Mesenchymal stem cell (in vitro differentiated cells and primary cell): ENCODE measurements around the gene TTLL1.
A peak's percentile ranks its signal among the peaks of the same experiment; 100 is the strongest.

Experiments
- DNase-seq: peaks from one replicate; pipeline ENCODE4 v3.0.0-alpha.2; 2013
- H2AFZ ChIP-seq: one replicate; pipeline ENCODE4 v1.6.1; 2013; ENCODE audit warnings: low read depth, mild to moderate bottlenecking, control low read depth, inconsistent platforms, low read length, moderate library complexity
- H2AK5ac ChIP-seq: 2 replicates; pipeline ENCODE4 v1.6.1; 2013; ENCODE audit warnings: low read length, moderate library complexity, mild to moderate bottlenecking, inconsistent platforms; ENCODE audit not compliant: severe bottlenecking
- H2BK120ac ChIP-seq: one replicate; pipeline ENCODE4 v1.6.1; 2013; ENCODE audit warnings: low read depth, mild to moderate bottlenecking, inconsistent platforms, low read length, moderate library complexity
- H2BK12ac ChIP-seq, 2 experiments: one replicate each; pipeline ENCODE4 v1.6.1; 2013; ENCODE audit warnings: inconsistent platforms in 2 of 2, low read length in 2 of 2, mild to moderate bottlenecking in 2 of 2, moderate library complexity in 2 of 2, control low read depth in 1 of 2
- H2BK15ac ChIP-seq: one replicate; pipeline ENCODE4 v1.6.1; 2013; ENCODE audit warnings: mild to moderate bottlenecking, low read depth, inconsistent platforms; ENCODE audit not compliant: poor library complexity, severe bottlenecking
- H2BK5ac ChIP-seq: 2 replicates; pipeline ENCODE4 v1.6.1; 2013; ENCODE audit warnings: low read depth, mild to moderate bottlenecking, low read length, control low read depth, inconsistent platforms; ENCODE audit not compliant: poor library complexity, severe bottlenecking
- H3K14ac ChIP-seq, 2 experiments: one replicate each; pipeline ENCODE4 v1.6.1; 2013; ENCODE audit warnings: inconsistent platforms in 2 of 2, low read length in 2 of 2, control low read depth in 1 of 2, mild to moderate bottlenecking in 1 of 2, moderate library complexity in 1 of 2
- H3K18ac ChIP-seq, 2 experiments: one replicate each; pipeline ENCODE4 v1.6.1; 2013; ENCODE audit warnings: inconsistent platforms in 2 of 2, low read length in 2 of 2, control low read depth in 1 of 2, low read depth in 1 of 2, mild to moderate bottlenecking in 1 of 2
- H3K23ac ChIP-seq, 2 experiments: one replicate each; pipeline ENCODE4 v1.6.1; 2013; ENCODE audit warnings: inconsistent platforms in 2 of 2, low read length in 2 of 2, mild to moderate bottlenecking in 2 of 2, moderate library complexity in 2 of 2, control low read depth in 1 of 2
- H3K27ac ChIP-seq: 2 replicates; pipeline ENCODE4 v1.5.1; 2013; ENCODE audit warnings: mild to moderate bottlenecking, moderate library complexity, low read length, control low read depth, inconsistent platforms; ENCODE audit not compliant: poor library complexity, severe bottlenecking
- H3K27me3 ChIP-seq, 2 experiments: 2 replicates each; pipeline versions ENCODE4 v1.6.1 to v1.7.0; 2013; ENCODE audit warnings: low read length in 2 of 2, mild to moderate bottlenecking in 2 of 2, moderate library complexity in 2 of 2, control low read depth in 1 of 2, inconsistent platforms in 1 of 2; ENCODE audit not compliant: control insufficient read depth in 1 of 2, insufficient read depth in 1 of 2
- H3K36me3 ChIP-seq, 2 experiments: 2 replicates each; pipeline versions ENCODE4 v1.6.1 to v1.7.0; 2013; ENCODE audit warnings: low read length in 2 of 2, control low read depth in 1 of 2, inconsistent platforms in 1 of 2, low read depth in 1 of 2, mild to moderate bottlenecking in 1 of 2; ENCODE audit not compliant: insufficient read depth in 2 of 2, control insufficient read depth in 1 of 2
- H3K4ac ChIP-seq, 2 experiments: one replicate each; pipeline ENCODE4 v1.6.1; 2013; ENCODE audit warnings: inconsistent platforms in 2 of 2, low read length in 2 of 2, mild to moderate bottlenecking in 2 of 2, moderate library complexity in 2 of 2, control low read depth in 1 of 2, low read depth in 1 of 2
- H3K4me1 ChIP-seq: 2 replicates; pipeline ENCODE4 v1.6.1; 2013; ENCODE audit warnings: low read depth, low read length, control low read depth; ENCODE audit not compliant: control insufficient read depth, insufficient read depth
- H3K4me2 ChIP-seq: 2 replicates; pipeline ENCODE4 v1.6.1; 2013; ENCODE audit warnings: low read length, mild to moderate bottlenecking, inconsistent platforms; ENCODE audit not compliant: poor library complexity, severe bottlenecking
- H3K4me3 ChIP-seq, 2 experiments: 2 replicates each; pipeline versions ENCODE4 v1.5.1 to v1.7.0; 2013; ENCODE audit warnings: low read length in 2 of 2, mild to moderate bottlenecking in 2 of 2, control low read depth in 1 of 2, low read depth in 1 of 2; ENCODE audit not compliant: insufficient read depth in 1 of 2
- H3K79me1 ChIP-seq: replicated peaks from 2 replicates; pipeline ENCODE4 v1.6.1; 2013; ENCODE audit warnings: mild to moderate bottlenecking, control low read depth, low read length, inconsistent platforms; ENCODE audit not compliant: poor library complexity, severe bottlenecking
- H3K9ac ChIP-seq: 2 replicates; pipeline ENCODE4 v1.7.0; 2013; ENCODE audit warnings: mild to moderate bottlenecking, low read length, moderate library complexity
- H3K9me3 ChIP-seq: 2 replicates; pipeline ENCODE4 v1.7.0; 2013; ENCODE audit warnings: mild to moderate bottlenecking, low read length; ENCODE audit not compliant: control insufficient read depth
- H4K8ac ChIP-seq: one replicate; pipeline ENCODE4 v1.6.1; 2013; ENCODE audit warnings: inconsistent platforms, mild to moderate bottlenecking, low read length, moderate library complexity
- H4K91ac ChIP-seq: one replicate; pipeline ENCODE4 v1.6.1; 2013; ENCODE audit warnings: mild to moderate bottlenecking, low read length, inconsistent platforms
- WGBS: methylation state at CpG from one replicate; pipeline ENCODE4 v1.1.7; 2013; ENCODE audit warnings: mixed read lengths; 5-methylcytosine and 5-hydroxymethylcytosine counted together

Gene TTLL1

GRCh38 chr22:42993651-42994275 lies 95.4 kb downstream of the TTLL1 start:
- peak overlapping the region in 1 of 2 experiments; percentile 23 for H3K23ac ChIP-seq
- peak overlapping the region; percentile 52 to 54 for H3K4ac ChIP-seq
- peak overlapping the region; percentile 64 for H4K8ac ChIP-seq
- no peak overlapping the region for H2BK15ac ChIP-seq
- no peak overlapping the region for H2AFZ ChIP-seq
- WGBS, result 96% methylated on average over 12 of the region's 12 CpGs
- H3K9ac ChIP-seq, result peak overlapping the region; percentile 81
- peak overlapping the region; percentile 71 for H2AK5ac ChIP-seq
- H3K27ac ChIP-seq, result peak overlapping the region; percentile 91
- H3K18ac ChIP-seq, result peak overlapping the region; percentile 78 to 80
- no peaks in the 10 kb centered on the region for H3K9me3 ChIP-seq
- H2BK5ac ChIP-seq, result no peak overlapping the region
- H3K36me3 ChIP-seq, result peaks cover 0 to 7% of the 10 kb centered on the region in 2 experiments
- peaks cover 5% of the 10 kb centered on the region for H3K79me1 ChIP-seq
- peak overlapping the region in 1 of 2 experiments; percentile 37 for H2BK12ac ChIP-seq
- peak overlapping the region; percentile 76 for H4K91ac ChIP-seq
- H3K4me3 ChIP-seq, result peak overlapping the region in 1 of 2 experiments; percentile 65
- DNase-seq, result peak; percentile 60
- no peak overlapping the region for H3K4me2 ChIP-seq
- H2BK120ac ChIP-seq, result no peak overlapping the region
- H3K4me1 ChIP-seq, result peaks cover 29% of the 10 kb centered on the region
- no peaks in the 10 kb centered on the region for H3K27me3 ChIP-seq
- peak overlapping the region in 1 of 2 experiments; percentile 44 for H3K14ac ChIP-seq

GRCh38 chr22:42992886-42993479 lies 96.2 kb downstream of the TTLL1 start:
- WGBS, result 97% methylated on average over 4 of the region's 9 CpGs
- no peak for DNase-seq

GRCh38 chr22:42992092-42992491 lies 97.1 kb downstream of the TTLL1 start:
- no peaks in the 10 kb centered on the region for H3K27me3 ChIP-seq
- no peak overlapping the region for H3K4ac ChIP-seq
- H3K14ac ChIP-seq, result no peak overlapping the region
- H2BK15ac ChIP-seq, result no peak overlapping the region
- H2BK120ac ChIP-seq, result no peak overlapping the region
- no peak overlapping the region for H2AFZ ChIP-seq
- peaks cover 5% of the 10 kb centered on the region for H3K79me1 ChIP-seq
- no peak overlapping the region for H2BK5ac ChIP-seq
- WGBS, result 100% methylated on average over 2 of the region's 3 CpGs
- no peak overlapping the region for H3K27ac ChIP-seq
- peaks cover 0 to 7% of the 10 kb centered on the region in 2 experiments for H3K36me3 ChIP-seq
- peak overlapping the region; percentile 42 for H2AK5ac ChIP-seq
- H3K23ac ChIP-seq, result peak overlapping the region in 1 of 2 experiments; percentile 73
- no peak overlapping the region for H3K18ac ChIP-seq
- peaks cover 24% of the 10 kb centered on the region for H3K4me1 ChIP-seq
- H2BK12ac ChIP-seq, result no peak overlapping the region
- H3K4me3 ChIP-seq, result no peak overlapping the region
- no peak for DNase-seq
- peak overlapping the region; percentile 34 for H4K91ac ChIP-seq
- no peak overlapping the region for H3K4me2 ChIP-seq
- H3K9me3 ChIP-seq, result no peaks in the 10 kb centered on the region
- H4K8ac ChIP-seq, result peak overlapping the region; percentile 12
- H3K9ac ChIP-seq, result no peak overlapping the region

More at GRCh38 chr22:42992886-42993479, 96.2 kb downstream of the TTLL1 start:
- H3K14ac ChIP-seq, result no peak overlapping the region
- no peak overlapping the region for H3K27ac ChIP-seq
- H3K9me3 ChIP-seq, result no peaks in the 10 kb centered on the region
- peaks cover 5% of the 10 kb centered on the region for H3K79me1 ChIP-seq
- no peak overlapping the region for H3K18ac ChIP-seq
- H3K27me3 ChIP-seq, result no peaks in the 10 kb centered on the region
- H2BK5ac ChIP-seq, result no peak overlapping the region
- H4K91ac ChIP-seq, result no peak overlapping the region
- H3K4me2 ChIP-seq, result no peak overlapping the region
- H2AFZ ChIP-seq, result no peak overlapping the region
- no peak overlapping the region for H3K4me3 ChIP-seq
- no peak overlapping the region for H3K4ac ChIP-seq
- no peak overlapping the region for H2BK15ac ChIP-seq
- no peak overlapping the region for H3K9ac ChIP-seq
- H2BK12ac ChIP-seq, result no peak overlapping the region
- no peak overlapping the region for H2AK5ac ChIP-seq
- H4K8ac ChIP-seq, result no peak overlapping the region
- no peak overlapping the region for H2BK120ac ChIP-seq
- peaks cover 27% of the 10 kb centered on the region for H3K4me1 ChIP-seq
- H3K36me3 ChIP-seq, result peaks cover 0 to 7% of the 10 kb centered on the region in 2 experiments
- H3K23ac ChIP-seq, result no peak overlapping the region

GRCh38 chr22:42991010-42991651 lies 98.1 kb downstream of the TTLL1 start:
- Histone ChIP-seq H3K4me2 (no peak overlapping the region), H3K4me3 (no peak overlapping the region), H2AK5ac (no peak overlapping the region), H2BK15ac (no peak overlapping the region), H3K27me3 (no peaks in the 10 kb centered on the region), H2AFZ (no peak overlapping the region), H3K9me3 (no peaks in the 10 kb centered on the region), H2BK12ac (no peak overlapping the region), H4K8ac (no peak overlapping the region), H4K91ac (no peak overlapping the region), H3K14ac (no peak overlapping the region), H3K4ac (no peak overlapping the region), H2BK5ac (no peak overlapping the region), H3K23ac (no peak overlapping the region), H3K9ac (peak overlapping the region; percentile 17), H3K4me1 (peaks cover 23% of the 10 kb centered on the region), H2BK120ac (no peak overlapping the region), H3K79me1 (peaks cover 7% of the 10 kb centered on the region), H3K36me3 (peaks cover 0 to 7% of the 10 kb centered on the region in 2 experiments), H3K27ac (no peak overlapping the region), H3K18ac (no peak overlapping the region)
- peak; percentile 87 for DNase-seq
- WGBS, result 67% methylated on average over 5 of the region's 5 CpGs
